Neuronal stem cell (in vitro differentiated cells): Measurements from ENCODE around the gene CEACAM8.

Source experiments
- DNase-seq: peaks from one replicate; pipeline ENCODE4 v3.0.0-alpha.2; 2013; ENCODE audit warnings: low spot score
- H2AFZ ChIP-seq: one replicate; pipeline ENCODE4 v1.6.1; 2013; ENCODE audit warnings: mild to moderate bottlenecking, low read length, inconsistent platforms
- H2AK5ac ChIP-seq: 2 replicates; pipeline ENCODE4 v1.6.1; 2013; ENCODE audit warnings: low read depth, mild to moderate bottlenecking, inconsistent platforms, low read length, moderate library complexity, mixed read lengths
- H2BK120ac ChIP-seq: 2 replicates; pipeline ENCODE4 v1.6.1; 2013; ENCODE audit warnings: low read depth, mild to moderate bottlenecking, inconsistent platforms, low read length, moderate library complexity, mixed read lengths
- H2BK12ac ChIP-seq: one replicate; pipeline ENCODE4 v1.6.1; 2013; ENCODE audit warnings: low read length, inconsistent platforms
- H2BK15ac ChIP-seq: 2 replicates; pipeline ENCODE4 v1.6.1; 2013; ENCODE audit warnings: mild to moderate bottlenecking, low read length, inconsistent platforms, mixed read lengths
- H2BK5ac ChIP-seq: one replicate; pipeline ENCODE4 v1.6.1; 2013; ENCODE audit warnings: inconsistent platforms, mild to moderate bottlenecking, low read length, moderate library complexity
- H3K14ac ChIP-seq: one replicate; pipeline ENCODE4 v1.6.1; 2013; ENCODE audit warnings: low read length, inconsistent platforms
- H3K18ac ChIP-seq: 2 replicates; pipeline ENCODE4 v1.6.1; 2013; ENCODE audit warnings: low read length, inconsistent platforms
- H3K23ac ChIP-seq: 2 replicates; pipeline ENCODE4 v1.6.1; 2013; ENCODE audit warnings: low read depth, mild to moderate bottlenecking, mixed read lengths, low read length, inconsistent platforms; ENCODE audit not compliant: poor library complexity
- H3K27ac ChIP-seq: replicated peaks from 3 replicates; pipeline ENCODE4 v1.5.1; 2013; ENCODE audit warnings: low read length, inconsistent platforms
- H3K27me3 ChIP-seq, 3 experiments: 2 replicates each; pipeline ENCODE4 v1.6.1; 2013; ENCODE audit warnings: low read length in 3 of 3, mild to moderate bottlenecking in 2 of 3, inconsistent platforms in 1 of 3, low read depth in 1 of 3, mixed read lengths in 1 of 3, moderate library complexity in 1 of 3; ENCODE audit not compliant: control insufficient read depth in 3 of 3, insufficient read depth in 3 of 3
- H3K36me3 ChIP-seq, 2 donors: replicated peaks in 1 of 2; 2 replicates each; pipeline ENCODE4 v1.6.1; 2013; ENCODE audit warnings: low read length in 2 of 2; ENCODE audit not compliant: control insufficient read depth in 2 of 2, insufficient read depth in 2 of 2
- H3K4ac ChIP-seq: 2 replicates; pipeline ENCODE4 v1.6.1; 2013; ENCODE audit warnings: inconsistent platforms, mild to moderate bottlenecking, low read length, moderate library complexity
- H3K4me1 ChIP-seq, 2 donors: 1 replicate in 1 of 2; 2 replicates in 1 of 2; pipeline ENCODE4 v1.6.1; 2013; ENCODE audit warnings: low read length in 2 of 2, low read depth in 1 of 2; ENCODE audit not compliant: control insufficient read depth in 2 of 2, insufficient read depth in 1 of 2
- H3K4me2 ChIP-seq: one replicate; pipeline ENCODE4 v1.6.1; 2013; ENCODE audit warnings: mild to moderate bottlenecking, low read length, inconsistent platforms; ENCODE audit not compliant: insufficient read depth, poor library complexity, severe bottlenecking
- H3K4me3 ChIP-seq, 2 donors: 2 replicates each; pipeline ENCODE4 v1.5.1; 2013; ENCODE audit warnings: low read length in 2 of 2, mild to moderate bottlenecking in 2 of 2, inconsistent platforms in 1 of 2, moderate library complexity in 1 of 2
- H3K79me1 ChIP-seq: one replicate; pipeline ENCODE4 v1.6.1; 2013; ENCODE audit warnings: low read depth, mild to moderate bottlenecking, inconsistent platforms, low read length, moderate library complexity
- H3K9ac ChIP-seq: one replicate; pipeline ENCODE4 v1.6.1; 2013; ENCODE audit warnings: mild to moderate bottlenecking, low read depth, low read length, inconsistent platforms; ENCODE audit not compliant: poor library complexity
- H3K9me3 ChIP-seq, 2 donors: replicated peaks in 1 of 2; 2 replicates each; pipeline versions ENCODE3 to v1.6.1; 2013; ENCODE audit warnings: low read length in 2 of 2, mild to moderate bottlenecking in 2 of 2, inconsistent platforms in 1 of 2, low read depth in 1 of 2, mixed read lengths in 1 of 2, moderate library complexity in 1 of 2; ENCODE audit not compliant: control insufficient read depth in 2 of 2, insufficient read depth in 1 of 2
- H4K8ac ChIP-seq: one replicate; pipeline ENCODE4 v1.6.1; 2013; ENCODE audit warnings: low read depth, mild to moderate bottlenecking, inconsistent platforms, low read length, moderate library complexity
- H4K91ac ChIP-seq: one replicate; pipeline ENCODE4 v1.6.1; 2013; ENCODE audit warnings: low read length, low read depth, mild to moderate bottlenecking, inconsistent platforms; ENCODE audit not compliant: poor library complexity
- WGBS, 2 donors: extraction: QIAGEN DNeasy Blood & Tissue Kit; methylation state at CpG; one replicate each; pipeline ENCODE4 v1.1.7; 2013; ENCODE audit warnings: missing lambda C conversion rate in 2 of 2, mixed read lengths in 1 of 2; ENCODE audit not compliant: insufficient read length in 2 of 2, insufficient replicate concordance in 1 of 2; ENCODE audit errors: extremely low coverage in 2 of 2; 5-methylcytosine and 5-hydroxymethylcytosine counted together

CEACAM8 gene

GRCh38 chr19:42634409-42635232 is 39.9 kb upstream of the CEACAM8 start:
- H3K23ac ChIP-seq, result no peak overlapping the region
- DNase-seq, result no peak
- H2BK5ac ChIP-seq, result no peak overlapping the region
- no peak overlapping the region for H2AK5ac ChIP-seq
- no peak overlapping the region for H4K8ac ChIP-seq
- no peak overlapping the region for H3K4me2 ChIP-seq
- no peak overlapping the region for H2BK12ac ChIP-seq
- no peak overlapping the region for H2BK120ac ChIP-seq
- H3K27ac ChIP-seq, result no peak overlapping the region
- H3K4ac ChIP-seq, result no peak overlapping the region
- no peak overlapping the region for H2AFZ ChIP-seq
- no peak overlapping the region for H3K4me3 ChIP-seq
- H3K9ac ChIP-seq, result no peak overlapping the region
- no peak overlapping the region for H4K91ac ChIP-seq
- H3K4me1 ChIP-seq, result no peaks in the 10 kb centered on the region
- WGBS, 2 donors, result no CpG with 5 or more reads among the region's 5 CpGs
- H3K9me3 ChIP-seq, result peaks cover 0 to 41% of the 10 kb centered on the region in 2 donors
- no peak overlapping the region for H2BK15ac ChIP-seq
- H3K27me3 ChIP-seq, result peaks cover 0 to 16% (median 0%) of the 10 kb centered on the region in 3 experiments
- no peaks in the 10 kb centered on the region for H3K79me1 ChIP-seq
- no peaks in the 10 kb centered on the region for H3K36me3 ChIP-seq
- H3K14ac ChIP-seq, result no peak overlapping the region
- H3K18ac ChIP-seq, result no peak overlapping the region

- Histone ChIP-seq H2AK5ac (no peak overlapping the region), H3K4ac (no peak overlapping the region), H3K27me3 (peaks cover 0 to 20% (median 0%) of the 10 kb centered on the region in 3 experiments), H4K91ac (no peak overlapping the region), H3K4me1 (no peaks in the 10 kb centered on the region), H3K36me3 (no peaks in the 10 kb centered on the region), H3K9ac (no peak overlapping the region), H3K23ac (no peak overlapping the region), H3K4me2 (no peak overlapping the region), H2BK12ac (no peak overlapping the region), H3K9me3 (peaks cover 0 to 56% of the 10 kb centered on the region in 2 donors), H2BK5ac (no peak overlapping the region), H2BK15ac (no peak overlapping the region), H2BK120ac (no peak overlapping the region), H3K4me3 (no peak overlapping the region), H3K14ac (no peak overlapping the region), H2AFZ (no peak overlapping the region), H4K8ac (no peak overlapping the region), H3K27ac (no peak overlapping the region), H3K79me1 (no peaks in the 10 kb centered on the region), H3K18ac (no peak overlapping the region)
- no peak for DNase-seq
Measured at GRCh38 chr19:42629191-42629590, 34.5 kb upstream of the CEACAM8 start.

GRCh38 chr19:42628411-42629140 is 33.9 kb upstream of the CEACAM8 start:
- no peak overlapping the region for H3K4me3 ChIP-seq
- no peak overlapping the region for H3K27ac ChIP-seq
- no peak overlapping the region for H3K14ac ChIP-seq
- H2BK5ac ChIP-seq, result no peak overlapping the region
- H3K4me1 ChIP-seq, result no peaks in the 10 kb centered on the region
- no peak overlapping the region for H2BK15ac ChIP-seq
- no peak overlapping the region for H2AK5ac ChIP-seq
- WGBS, 2 donors, result no CpG with 5 or more reads among the region's 2 CpGs
- H2AFZ ChIP-seq, result no peak overlapping the region
- no peak overlapping the region for H4K91ac ChIP-seq
- no peak overlapping the region for H2BK12ac ChIP-seq
- no peak overlapping the region for H3K18ac ChIP-seq
- no peak overlapping the region for H3K9ac ChIP-seq
- H4K8ac ChIP-seq, result no peak overlapping the region
- H3K4me2 ChIP-seq, result no peak overlapping the region
- H3K23ac ChIP-seq, result no peak overlapping the region
- no peak overlapping the region for H2BK120ac ChIP-seq
- H3K4ac ChIP-seq, result no peak overlapping the region
- no peaks in the 10 kb centered on the region for H3K79me1 ChIP-seq
- peaks cover 0 to 20% (median 0%) of the 10 kb centered on the region in 3 experiments for H3K27me3 ChIP-seq
- H3K36me3 ChIP-seq, result no peaks in the 10 kb centered on the region
- H3K9me3 ChIP-seq, result peaks cover 0 to 51% of the 10 kb centered on the region in 2 donors
- no peak for DNase-seq

- Histone ChIP-seq H3K79me1 (no peaks in the 10 kb centered on the region), H4K91ac (no peak overlapping the region), H3K4me2 (no peak overlapping the region), H3K27ac (no peak overlapping the region), H3K36me3 (no peaks in the 10 kb centered on the region), H2AK5ac (no peak overlapping the region), H3K27me3 (peaks cover 0 to 20% (median 0%) of the 10 kb centered on the region in 3 experiments), H3K4me1 (no peaks in the 10 kb centered on the region), H3K9me3 (peaks cover 0 to 46% of the 10 kb centered on the region in 2 donors), H2BK5ac (no peak overlapping the region), H2AFZ (no peak overlapping the region), H3K9ac (no peak overlapping the region), H2BK12ac (no peak overlapping the region), H3K4me3 (no peak overlapping the region), H3K23ac (no peak overlapping the region), H3K18ac (no peak overlapping the region), H2BK120ac (no peak overlapping the region), H3K14ac (no peak overlapping the region), H4K8ac (no peak overlapping the region), H2BK15ac (no peak overlapping the region), H3K4ac (no peak overlapping the region)
- DNase-seq, result no peak
- no CpG with 5 or more reads among the region's 2 CpGs for WGBS, 2 donors
Measured at GRCh38 chr19:42627916-42628315, 33.2 kb upstream of the CEACAM8 start.
